Endothelial cell (in vitro differentiated cells): Measurements from ENCODE around the gene PDE1A. TPM values are rescaled to one million over a fixed set of nuclear protein-coding genes. Genes with fewer than 3 reads are reported as not detected.

ENCODE experiments used
- DNase-seq: peaks from one replicate; pipeline ENCODE4 v3.0.0; 2021; ENCODE audit warnings: low spot score
- H3K27ac Mint-ChIP-seq: one replicate; pipeline ENCODE4 v1.8.0; 2021; ENCODE audit warnings: mixed read lengths, inconsistent platforms; ENCODE audit not compliant: unreplicated experiment
- H3K27me3 Mint-ChIP-seq: one replicate; pipeline ENCODE4 v1.8.0; 2021; ENCODE audit warnings: mild to moderate bottlenecking, moderate library complexity, mixed read lengths, inconsistent platforms; ENCODE audit not compliant: unreplicated experiment
- H3K36me3 Mint-ChIP-seq: one replicate; pipeline ENCODE4 v1.8.0; 2021; ENCODE audit warnings: mild to moderate bottlenecking, low read depth, mixed read lengths, inconsistent platforms; ENCODE audit not compliant: unreplicated experiment
- H3K4me1 Mint-ChIP-seq: one replicate; pipeline ENCODE4 v1.8.0; 2021; ENCODE audit warnings: mild to moderate bottlenecking, mixed read lengths, inconsistent platforms; ENCODE audit not compliant: unreplicated experiment
- H3K4me3 Mint-ChIP-seq: one replicate; pipeline ENCODE4 v1.8.0; 2021; ENCODE audit warnings: mild to moderate bottlenecking, mixed read lengths, inconsistent platforms; ENCODE audit not compliant: unreplicated experiment
- H3K9me3 Mint-ChIP-seq: one replicate; pipeline ENCODE4 v1.8.0; 2021; ENCODE audit warnings: mixed read lengths, inconsistent platforms; ENCODE audit not compliant: unreplicated experiment
- CTCF ChIP-seq: fragments of 200-600 bp; sonication (generic); IDR thresholded peaks from one replicate; pipeline ENCODE4 v1.5.0; 2021; ENCODE audit warnings: antibody characterized with exemption; ENCODE audit not compliant: unreplicated experiment
- total RNA-seq: library from RNA; stranded (reverse); fragmentation: NEBNext Ultra II Directional; extraction: Animal tissue kit (Norgen Biotek cat#: 25700); gene quantifications from one replicate; pipeline ENCODE4 v1.2.1, GENCODE V29; 2021; ENCODE audit not compliant: unreplicated experiment

The PDE1A gene
- total RNA-seq, 1 donor from 2014 or later = 21.6 TPM

- TF ChIP-seq CTCF = no peak
- H3K27ac Mint-ChIP-seq = no peak overlapping the region
- H3K9me3 Mint-ChIP-seq = no peaks in the 10 kb centered on the region
- no peaks in the 10 kb centered on the region for H3K4me1 Mint-ChIP-seq
- no peaks in the 10 kb centered on the region for H3K36me3 Mint-ChIP-seq
- H3K27me3 Mint-ChIP-seq = no peaks in the 10 kb centered on the region
- no peak overlapping the region for H3K4me3 Mint-ChIP-seq
- no peak for DNase-seq
Observed at GRCh38 chr2:182248898-182249297, 177.9 kb downstream of the PDE1A start.

- no peak for DNase-seq
- TF ChIP-seq CTCF = no peak
- Mint-ChIP-seq H3K4me1 (peaks cover 2% of the 10 kb centered on the region), H3K27me3 (no peaks in the 10 kb centered on the region), H3K36me3 (no peaks in the 10 kb centered on the region), H3K4me3 (no peak overlapping the region), H3K9me3 (no peaks in the 10 kb centered on the region), H3K27ac (no peak overlapping the region)
Observed at GRCh38 chr2:182248362-182248761, 178.5 kb downstream of the PDE1A start.

- DNase-seq = no peak
- TF ChIP-seq CTCF = no peak
- H3K4me1 Mint-ChIP-seq = peaks cover 4% of the 10 kb centered on the region
- no peak overlapping the region for H3K4me3 Mint-ChIP-seq
- H3K27ac Mint-ChIP-seq = no peak overlapping the region
- no peaks in the 10 kb centered on the region for H3K27me3 Mint-ChIP-seq
- H3K9me3 Mint-ChIP-seq = no peaks in the 10 kb centered on the region
- H3K36me3 Mint-ChIP-seq = no peaks in the 10 kb centered on the region
Observed at GRCh38 chr2:182247831-182248230, 179.0 kb downstream of the PDE1A start.

GRCh38 chr2:182245963-182246362, 180.9 kb downstream of the PDE1A start:
- H3K4me3 Mint-ChIP-seq = no peak overlapping the region
- H3K36me3 Mint-ChIP-seq = no peaks in the 10 kb centered on the region
- H3K27me3 Mint-ChIP-seq = no peaks in the 10 kb centered on the region
- H3K4me1 Mint-ChIP-seq = peaks cover 8% of the 10 kb centered on the region
- TF ChIP-seq CTCF = no peak
- no peak for DNase-seq
- H3K9me3 Mint-ChIP-seq = no peaks in the 10 kb centered on the region
- H3K27ac Mint-ChIP-seq = no peak overlapping the region

- Mint-ChIP-seq H3K4me1 (peaks cover 11% of the 10 kb centered on the region), H3K9me3 (no peaks in the 10 kb centered on the region), H3K27ac (no peak overlapping the region), H3K36me3 (no peaks in the 10 kb centered on the region), H3K4me3 (no peak overlapping the region), H3K27me3 (no peaks in the 10 kb centered on the region)
- TF ChIP-seq CTCF = no peak
- no peak for DNase-seq
Observed at GRCh38 chr2:182242609-182243008, 184.2 kb downstream of the PDE1A start.
